ENCODE measurements around the gene PLXDC2.

DNA sequence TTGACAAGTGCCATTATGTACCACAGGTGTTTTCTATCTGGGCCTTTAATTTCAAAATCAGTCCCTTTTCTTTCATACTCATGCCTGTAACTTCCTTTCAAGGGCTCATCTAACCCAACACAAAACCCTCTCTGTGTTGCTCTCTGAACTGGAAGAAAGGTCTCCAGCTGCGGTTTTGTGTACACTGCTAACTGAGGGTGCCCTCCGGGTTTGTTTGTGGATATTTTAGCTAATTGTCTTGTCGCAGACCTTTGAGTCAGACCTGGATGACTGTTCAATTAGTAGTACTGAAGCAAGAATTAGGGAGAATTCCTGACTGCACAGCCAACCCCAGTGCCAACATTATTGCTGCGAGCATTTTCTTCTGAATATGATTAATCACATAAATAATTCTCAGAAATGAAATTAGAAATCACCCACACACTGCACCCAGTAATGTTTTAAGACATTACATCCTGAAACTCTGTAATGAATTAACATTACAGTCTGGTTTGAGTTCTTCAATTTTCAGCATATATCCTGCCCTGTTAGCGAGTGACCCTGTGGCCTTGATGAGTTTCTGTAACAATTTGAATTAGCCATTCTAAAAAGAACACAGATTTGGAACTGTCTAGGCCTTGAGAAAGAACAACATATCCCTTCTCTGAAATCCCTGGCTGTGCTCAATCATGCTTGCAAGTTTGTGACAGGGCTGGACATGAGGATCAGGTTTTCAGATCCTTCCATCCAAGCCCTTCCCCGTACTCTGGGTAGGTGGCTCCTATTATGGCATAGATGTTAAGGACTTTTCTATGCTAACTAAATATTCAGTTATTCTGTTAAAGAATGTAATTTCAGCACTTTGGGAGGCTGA lies 460.1 kb downstream of the PLXDC2 start:
- no peak for TF ChIP-seq POLR2A (IDR thresholded peaks at IDR 0.05)
- TF ChIP-seq, protein P1, sequence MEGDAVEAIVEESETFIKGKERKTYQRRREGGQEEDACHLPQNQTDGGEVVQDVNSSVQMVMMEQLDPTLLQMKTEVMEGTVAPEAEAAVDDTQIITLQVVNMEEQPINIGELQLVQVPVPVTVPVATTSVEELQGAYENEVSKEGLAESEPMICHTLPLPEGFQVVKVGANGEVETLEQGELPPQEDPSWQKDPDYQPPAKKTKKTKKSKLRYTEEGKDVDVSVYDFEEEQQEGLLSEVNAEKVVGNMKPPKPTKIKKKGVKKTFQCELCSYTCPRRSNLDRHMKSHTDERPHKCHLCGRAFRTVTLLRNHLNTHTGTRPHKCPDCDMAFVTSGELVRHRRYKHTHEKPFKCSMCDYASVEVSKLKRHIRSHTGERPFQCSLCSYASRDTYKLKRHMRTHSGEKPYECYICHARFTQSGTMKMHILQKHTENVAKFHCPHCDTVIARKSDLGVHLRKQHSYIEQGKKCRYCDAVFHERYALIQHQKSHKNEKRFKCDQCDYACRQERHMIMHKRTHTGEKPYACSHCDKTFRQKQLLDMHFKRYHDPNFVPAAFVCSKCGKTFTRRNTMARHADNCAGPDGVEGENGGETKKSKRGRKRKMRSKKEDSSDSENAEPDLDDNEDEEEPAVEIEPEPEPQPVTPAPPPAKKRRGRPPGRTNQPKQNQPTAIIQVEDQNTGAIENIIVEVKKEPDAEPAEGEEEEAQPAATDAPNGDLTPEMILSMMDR (IDR thresholded peaks at IDR 0.05), result no peak

All from vagina (tissue), 2 donors.